NCI-H1048 (cell line): ENCODE measurements around the gene CLIC6.

Experiments used
- DNase-seq: peaks from one replicate; lab custom pipeline; 2025; lab: John Stamatoyannopoulos, UW

The CLIC6 gene

GRCh38 chr21:34728479-34728878, 59.7 kb downstream of the CLIC6 start:
- no peak for DNase-seq

- DNase-seq: no peak
Measured at GRCh38 chr21:34730194-34730593, 61.4 kb downstream of the CLIC6 start.

- no peak for DNase-seq
Measured at GRCh38 chr21:34730756-34731445, 62.1 kb downstream of the CLIC6 start.

GRCh38 chr21:34732388-34732821, 63.6 kb downstream of the CLIC6 start:
- no peak for DNase-seq

GRCh38 chr21:34733852-34734251, 65.1 kb downstream of the CLIC6 start:
- no peak for DNase-seq

GRCh38 chr21:34734696-34735095, 65.9 kb downstream of the CLIC6 start:
- no peak for DNase-seq

- no peak for DNase-seq
Measured at GRCh38 chr21:34736116-34736874, 67.5 kb downstream of the CLIC6 start.

- no peak for DNase-seq
Measured at GRCh38 chr21:34737115-34737514, 68.3 kb downstream of the CLIC6 start.

- DNase-seq: no peak
Measured at GRCh38 chr21:34740198-34740597, 71.4 kb downstream of the CLIC6 start.

GRCh38 chr21:34743285-34743684, 74.5 kb downstream of the CLIC6 start:
- DNase-seq: no peak

- no peak for DNase-seq
Measured at GRCh38 chr21:34743831-34744230, 75.0 kb downstream of the CLIC6 start.

- no peak for DNase-seq
Measured at GRCh38 chr21:34744801-34745200, 76.0 kb downstream of the CLIC6 start.

- peak; percentile 67 for DNase-seq
Measured at GRCh38 chr21:34745557-34746255, 76.9 kb downstream of the CLIC6 start.

- DNase-seq: no peak
Measured at GRCh38 chr21:34748862-34749261, 80.1 kb downstream of the CLIC6 start.

GRCh38 chr21:34754690-34755647, 86.2 kb downstream of the CLIC6 start:
- DNase-seq: no peak

GRCh38 chr21:34761758-34762330, 93.0 kb downstream of the CLIC6 start:
- no peak for DNase-seq

- no peak for DNase-seq
Measured at GRCh38 chr21:34762786-34763185, 94.0 kb downstream of the CLIC6 start.

- no peak for DNase-seq
Measured at GRCh38 chr21:34764715-34765284, 96.0 kb downstream of the CLIC6 start.

GRCh38 chr21:34765619-34766018, 96.8 kb downstream of the CLIC6 start:
- DNase-seq: no peak

GRCh38 chr21:34766862-34767261, 98.1 kb downstream of the CLIC6 start:
- DNase-seq: no peak
